Smooth muscle cell (in vitro differentiated cells): ENCODE results near the gene ZNF138. TPM values are rescaled to one million over a fixed set of nuclear protein-coding genes. Genes with fewer than 3 reads are reported as not detected.

Source experiments
- DNase-seq: peaks from one replicate; lab custom pipeline; 2025; ENCODE audit not compliant: unreplicated experiment; lab: John Stamatoyannopoulos, UW
- H2AFZ ChIP-seq: fragments of 200-600 bp; sonication (generic); 2 replicates; pipeline ENCODE4 v1.6.0; 2016; ENCODE audit warnings: antibody characterized with exemption, low read depth, mild to moderate bottlenecking
- H3F3A ChIP-seq: fragments of 200-600 bp; sonication (generic); 2 replicates; pipeline ENCODE4 v1.6.0; 2017; ENCODE audit warnings: antibody characterized with exemption, low read depth
- H3K27ac ChIP-seq: fragments of 200-600 bp; sonication (generic); 2 replicates; pipeline ENCODE4 v1.5.1; 2016; ENCODE audit warnings: low read depth, mild to moderate bottlenecking
- H3K27me3 ChIP-seq: fragments of 200-600 bp; sonication (generic); 2 replicates; pipeline ENCODE4 v1.6.1; 2016; ENCODE audit warnings: low read depth, mild to moderate bottlenecking
- H3K36me3 ChIP-seq: fragments of 200-600 bp; sonication (generic); 2 replicates; pipeline ENCODE4 v1.5.1; 2016; ENCODE audit warnings: low read depth
- H3K4me1 ChIP-seq: fragments of 200-600 bp; sonication (generic); 2 replicates; pipeline ENCODE4 v1.5.1; 2016; ENCODE audit warnings: low read depth
- H3K4me2 ChIP-seq: fragments of 200-600 bp; sonication (generic); 2 replicates; pipeline ENCODE4 v1.6.0; 2016; ENCODE audit warnings: mild to moderate bottlenecking
- H3K4me3 ChIP-seq: fragments of 200-600 bp; sonication (generic); 2 replicates; pipeline ENCODE4 v1.5.1; 2016; ENCODE audit warnings: mild to moderate bottlenecking
- H3K79me2 ChIP-seq: fragments of 200-600 bp; sonication (generic); 2 replicates; pipeline ENCODE4 v1.6.0; 2016; ENCODE audit warnings: low read depth, mild to moderate bottlenecking
- H3K9ac ChIP-seq: fragments of 200-600 bp; sonication (generic); 2 replicates; pipeline ENCODE4 v1.6.0; 2016; ENCODE audit warnings: low read depth
- H3K9me3 ChIP-seq: fragments of 200-600 bp; sonication (generic); replicated peaks from 2 replicates; pipeline ENCODE4 v1.5.1; 2016; ENCODE audit warnings: low read depth
- H4K20me1 ChIP-seq: fragments of 200-600 bp; sonication (generic); 2 replicates; pipeline ENCODE4 v1.6.0; 2016; ENCODE audit warnings: low read depth
- WGBS: methylation state at CpG from one replicate; pipeline ENCODE4 v1.1.7; 2016; ENCODE audit warnings: low lambda C conversion rate; 5-methylcytosine and 5-hydroxymethylcytosine counted together
- polyA plus RNA-seq: library from polyadenylated mRNA; unstranded; fragments of >200 nt; fragmentation: Nextera tagmentation; extraction: Ambion mirVana; gene quantifications from 2 replicates; pipeline ENCODE4 v1.2.1, GENCODE V29; 2016
- total RNA-seq: library from RNA; depleted of rRNA; stranded (reverse); fragments of >200 nt; gene quantifications from 2 replicates; pipeline ENCODE4 v1.2.3, GENCODE V29; 2014
- TF ChIP-seq, protein P1 (sequence below): fragments of 200-600 bp; sonication (generic); IDR thresholded peaks from 2 replicates; pipeline ENCODE4 v1.5.1; 2017; ENCODE audit warnings: borderline replicate concordance, mild to moderate bottlenecking, antibody characterized with exemption; ENCODE audit not compliant: insufficient read depth, poor library complexity, severe bottlenecking

Gene ZNF138
- 4.5 and 14.8 TPM in 2 replicates for total RNA-seq
- 3.2 and 3.5 TPM in 2 replicates for polyA plus RNA-seq

GRCh38 chr7:64794171-64794844, at the start of gene ZNF138:
Gene ZNF138 (plus strand): TSS chr7:64794428. CDS start chr7:64794569, 141 bp downstream.
- Histone ChIP-seq H3K4me2 (peak within 1 kb of the TSS; percentile 96), H3F3A (no peaks in the 10 kb centered on the region), H3K4me1 (peaks cover 8% of the 10 kb centered on the region), H3K36me3 (no peaks in the 10 kb centered on the region), H2AFZ (peak within 1 kb of the TSS; percentile 92), H3K4me3 (peak within 1 kb of the TSS; percentile 93), H3K79me2 (peaks cover 27% of the 10 kb centered on the region), H4K20me1 (no peaks in the 10 kb centered on the region), H3K27ac (peak within 1 kb of the TSS; percentile 65), H3K9ac (peak within 1 kb of the TSS; percentile 79), H3K9me3 (no peaks in the 10 kb centered on the region), H3K27me3 (no peaks in the 10 kb centered on the region)
- WGBS: 1% methylated on average over 32 of the region's 32 CpGs
- DNase-seq: peak; percentile 64
- TF ChIP-seq, protein P1, sequence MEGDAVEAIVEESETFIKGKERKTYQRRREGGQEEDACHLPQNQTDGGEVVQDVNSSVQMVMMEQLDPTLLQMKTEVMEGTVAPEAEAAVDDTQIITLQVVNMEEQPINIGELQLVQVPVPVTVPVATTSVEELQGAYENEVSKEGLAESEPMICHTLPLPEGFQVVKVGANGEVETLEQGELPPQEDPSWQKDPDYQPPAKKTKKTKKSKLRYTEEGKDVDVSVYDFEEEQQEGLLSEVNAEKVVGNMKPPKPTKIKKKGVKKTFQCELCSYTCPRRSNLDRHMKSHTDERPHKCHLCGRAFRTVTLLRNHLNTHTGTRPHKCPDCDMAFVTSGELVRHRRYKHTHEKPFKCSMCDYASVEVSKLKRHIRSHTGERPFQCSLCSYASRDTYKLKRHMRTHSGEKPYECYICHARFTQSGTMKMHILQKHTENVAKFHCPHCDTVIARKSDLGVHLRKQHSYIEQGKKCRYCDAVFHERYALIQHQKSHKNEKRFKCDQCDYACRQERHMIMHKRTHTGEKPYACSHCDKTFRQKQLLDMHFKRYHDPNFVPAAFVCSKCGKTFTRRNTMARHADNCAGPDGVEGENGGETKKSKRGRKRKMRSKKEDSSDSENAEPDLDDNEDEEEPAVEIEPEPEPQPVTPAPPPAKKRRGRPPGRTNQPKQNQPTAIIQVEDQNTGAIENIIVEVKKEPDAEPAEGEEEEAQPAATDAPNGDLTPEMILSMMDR: no peak

DNA sequence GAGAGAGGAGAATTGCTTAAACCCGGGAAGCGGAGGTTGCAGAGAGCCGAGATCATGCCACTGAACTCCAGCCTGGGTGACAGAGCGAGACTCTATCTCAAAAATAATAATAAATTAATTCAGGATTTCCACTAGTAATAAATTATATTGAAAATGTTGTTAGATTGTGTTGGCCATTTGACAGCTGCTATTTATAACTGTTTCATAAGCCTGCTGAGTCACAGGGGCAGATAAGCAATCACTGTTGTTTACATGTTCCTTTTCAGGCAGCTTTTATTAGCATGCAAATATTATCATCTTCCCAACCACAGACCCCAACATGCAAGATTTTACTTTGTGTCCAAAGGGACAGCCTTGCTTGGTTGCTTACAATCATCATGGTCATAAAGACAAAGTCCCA, 49.5 kb upstream of the ZNF138 start:
- H2AFZ ChIP-seq: no peak overlapping the region
- H3K27me3 ChIP-seq: no peaks in the 10 kb centered on the region
- TF ChIP-seq, protein P1: no peak
- 78% methylated on average over 4 of the region's 4 CpGs for WGBS
- H3K79me2 ChIP-seq: no peaks in the 10 kb centered on the region
- no peaks in the 10 kb centered on the region for H3F3A ChIP-seq
- H3K9ac ChIP-seq: no peak overlapping the region
- H4K20me1 ChIP-seq: no peaks in the 10 kb centered on the region
- no peak overlapping the region for H3K4me3 ChIP-seq
- no peak for DNase-seq
- no peak overlapping the region for H3K27ac ChIP-seq
- H3K36me3 ChIP-seq: no peaks in the 10 kb centered on the region
- no peak overlapping the region for H3K4me2 ChIP-seq
- H3K4me1 ChIP-seq: no peaks in the 10 kb centered on the region
- peaks cover 3% of the 10 kb centered on the region for H3K9me3 ChIP-seq

DNA sequence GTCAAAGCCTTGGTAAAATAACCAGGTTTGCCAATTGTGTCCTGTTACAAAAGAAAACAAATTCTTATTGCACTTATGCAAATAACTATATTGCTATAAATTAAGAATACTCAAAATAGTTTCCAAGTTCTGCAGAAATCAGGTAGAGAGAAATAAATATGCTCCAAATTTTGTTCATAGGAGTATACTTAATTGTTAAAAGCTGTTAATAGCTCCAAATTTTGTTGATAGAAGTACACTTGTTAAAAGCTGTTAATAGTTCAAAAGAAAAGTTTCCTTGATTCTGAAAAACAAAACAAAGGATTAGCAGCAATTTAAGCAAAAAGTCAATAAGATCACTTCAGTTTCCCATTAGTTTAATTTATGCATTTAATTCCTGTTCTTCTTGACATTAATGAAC, 46.4 kb upstream of the ZNF138 start:
- no peaks in the 10 kb centered on the region for H3K9me3 ChIP-seq
- no peak overlapping the region for H2AFZ ChIP-seq
- H3F3A ChIP-seq: no peaks in the 10 kb centered on the region
- H3K9ac ChIP-seq: no peak overlapping the region
- H3K27ac ChIP-seq: no peak overlapping the region
- no peaks in the 10 kb centered on the region for H4K20me1 ChIP-seq
- no peaks in the 10 kb centered on the region for H3K79me2 ChIP-seq
- no peaks in the 10 kb centered on the region for H3K27me3 ChIP-seq
- TF ChIP-seq, protein P1: no peak
- H3K36me3 ChIP-seq: no peaks in the 10 kb centered on the region
- no peaks in the 10 kb centered on the region for H3K4me1 ChIP-seq
- no peak overlapping the region for H3K4me3 ChIP-seq
- H3K4me2 ChIP-seq: no peak overlapping the region
- no peak for DNase-seq

DNA sequence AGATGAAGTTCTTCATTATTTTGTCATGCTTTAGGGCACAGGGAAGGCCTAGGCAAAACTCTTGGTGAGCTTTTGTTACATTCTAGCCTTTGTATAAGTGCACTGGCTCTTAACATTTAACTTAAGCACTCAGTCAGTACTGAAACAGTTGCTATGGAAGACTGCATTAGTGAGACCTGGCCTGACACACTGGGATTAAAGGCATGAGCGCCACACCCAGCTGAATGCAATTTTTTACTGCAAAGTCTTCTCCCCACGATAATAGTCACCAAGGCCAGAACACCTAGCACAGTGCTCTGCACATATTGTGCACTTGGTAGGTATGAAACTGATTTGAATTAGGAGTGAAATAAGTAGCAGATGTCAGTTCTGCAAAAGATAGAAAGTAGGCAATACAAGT, 41.2 kb upstream of the ZNF138 start:
- H3K4me1 ChIP-seq: no peaks in the 10 kb centered on the region
- WGBS: 56% methylated on average over 2 of the region's 2 CpGs
- H3K27me3 ChIP-seq: no peaks in the 10 kb centered on the region
- no peak for DNase-seq
- no peak overlapping the region for H2AFZ ChIP-seq
- no peak overlapping the region for H3K4me3 ChIP-seq
- TF ChIP-seq, protein P1: no peak
- peaks cover 3% of the 10 kb centered on the region for H3K9me3 ChIP-seq
- no peaks in the 10 kb centered on the region for H3F3A ChIP-seq
- no peak overlapping the region for H3K27ac ChIP-seq
- no peaks in the 10 kb centered on the region for H3K79me2 ChIP-seq
- H3K4me2 ChIP-seq: no peak overlapping the region
- no peaks in the 10 kb centered on the region for H4K20me1 ChIP-seq
- H3K36me3 ChIP-seq: no peaks in the 10 kb centered on the region
- H3K9ac ChIP-seq: no peak overlapping the region
